ENCODE data around the gene RABEPK.
A peak's percentile ranks its signal among the peaks of the same experiment; 100 is the strongest.
"Not testable (repeated sequence)": the region's sequence is repeated elsewhere in the genome, so short reads cannot be mapped to it uniquely, and the experiment has no call there.

Gene RABEPK

GRCh38 chr9:125200216-125201047 lies at the start of gene RABEPK:
TSS of gene RABEPK (plus strand) at chr9:125200542. CDS start at chr9:125203014, 2,472 bp downstream.
- peak; percentile 70 to 73 for DNase-seq (ENCODE audit: low read depth in 2 of 2, low spot score in 1 of 2)

DNA sequence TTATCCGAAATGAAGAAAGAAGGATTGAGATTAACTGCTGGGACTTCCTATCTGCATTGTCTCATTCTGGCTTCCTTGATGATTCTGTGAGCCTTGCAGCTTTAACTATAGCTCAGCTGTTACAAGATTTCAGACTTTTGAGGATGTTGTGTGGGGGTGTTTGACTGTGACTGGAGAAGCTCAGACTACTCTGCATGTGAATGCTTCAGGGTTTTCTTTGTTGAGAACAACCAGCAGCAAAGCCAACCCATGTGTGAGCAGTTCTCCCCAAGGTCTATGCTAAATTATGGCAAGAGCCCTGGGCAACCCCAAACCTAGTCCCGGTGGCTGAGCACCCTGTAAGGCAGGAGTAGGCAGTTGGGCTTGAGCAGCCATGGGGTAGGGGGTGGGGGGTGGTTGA lies 48.6 kb upstream of the RABEPK start:
- no peak for DNase-seq (ENCODE audit: low read depth in 2 of 2, low spot score in 1 of 2)

DNA sequence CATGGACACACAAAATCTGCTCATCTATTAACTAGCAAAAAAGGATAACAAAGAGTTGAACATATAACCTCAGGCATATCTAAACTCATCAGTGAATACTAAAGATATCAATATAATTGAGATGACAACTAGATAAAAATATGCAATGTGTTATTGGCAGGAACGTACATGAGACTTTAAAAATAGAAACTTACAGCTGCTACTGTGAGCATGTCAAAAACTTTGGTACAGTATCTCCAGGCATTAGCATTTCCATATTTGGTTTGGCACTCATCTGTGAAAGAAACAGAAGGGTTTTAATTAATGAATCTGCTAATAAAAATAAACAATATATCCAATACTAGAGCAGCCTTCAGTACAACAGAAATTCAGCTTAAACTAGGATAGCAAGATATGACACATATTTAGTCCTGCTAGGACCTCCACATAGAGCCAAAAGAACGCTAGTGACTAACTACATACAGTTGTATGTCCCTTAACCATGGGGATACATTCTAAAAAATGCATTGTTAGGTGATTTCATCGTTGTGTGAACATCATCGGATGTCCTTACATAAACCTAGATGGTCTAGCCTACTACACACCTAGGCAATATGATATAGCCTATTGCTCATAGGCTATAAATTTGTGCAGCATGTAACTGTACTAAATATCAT lies 46.5 kb upstream of the RABEPK start:
- no peak for DNase-seq (ENCODE audit: low read depth in 2 of 2, low spot score in 1 of 2)

- no peak for DNase-seq (ENCODE audit: low read depth in 2 of 2, low spot score in 1 of 2)
Observed at GRCh38 chr9:125156551-125156950, 43.8 kb upstream of the RABEPK start.

- no peak for DNase-seq (ENCODE audit: low read depth in 2 of 2, low spot score in 1 of 2)
Observed at GRCh38 chr9:125160750-125161149, 39.6 kb upstream of the RABEPK start.

GRCh38 chr9:125161284-125161918 lies 38.9 kb upstream of the RABEPK start:
- DNase-seq (ENCODE audit: low read depth in 2 of 2, low spot score in 1 of 2): no peak

GRCh38 chr9:125162891-125163290 lies 37.5 kb upstream of the RABEPK start:
- not testable (repeated sequence) for DNase-seq (ENCODE audit: low read depth in 2 of 2, low spot score in 1 of 2)

DNA sequence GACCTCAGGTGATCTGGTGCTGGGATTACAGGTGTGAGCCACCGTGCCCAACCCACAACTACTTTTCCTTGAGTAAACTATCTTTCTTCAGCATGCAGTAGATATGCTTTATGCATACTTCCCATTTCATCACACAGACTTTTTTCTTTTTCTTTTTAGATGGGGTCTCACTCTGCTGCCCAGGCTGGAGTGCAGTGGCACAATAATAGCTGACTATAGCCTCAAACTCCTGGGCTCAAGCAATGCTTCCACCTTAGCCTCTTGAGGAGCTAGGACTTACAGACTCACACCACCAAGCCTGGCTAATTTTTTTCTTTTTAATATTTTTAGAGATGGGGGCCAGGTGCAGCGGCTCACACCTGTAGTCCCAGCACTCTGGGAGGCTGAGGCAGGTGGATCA lies 33.6 kb upstream of the RABEPK start:
- DNase-seq (ENCODE audit: low read depth in 2 of 2, low spot score in 1 of 2): no peak

GRCh38 chr9:125169895-125170294 lies 30.4 kb upstream of the RABEPK start:
- DNase-seq (ENCODE audit: low read depth in 2 of 2, low spot score in 1 of 2): no peak

GRCh38 chr9:125172031-125172755 lies 28.1 kb upstream of the RABEPK start:
- DNase-seq (ENCODE audit: low read depth in 2 of 2, low spot score in 1 of 2): no peak

DNA sequence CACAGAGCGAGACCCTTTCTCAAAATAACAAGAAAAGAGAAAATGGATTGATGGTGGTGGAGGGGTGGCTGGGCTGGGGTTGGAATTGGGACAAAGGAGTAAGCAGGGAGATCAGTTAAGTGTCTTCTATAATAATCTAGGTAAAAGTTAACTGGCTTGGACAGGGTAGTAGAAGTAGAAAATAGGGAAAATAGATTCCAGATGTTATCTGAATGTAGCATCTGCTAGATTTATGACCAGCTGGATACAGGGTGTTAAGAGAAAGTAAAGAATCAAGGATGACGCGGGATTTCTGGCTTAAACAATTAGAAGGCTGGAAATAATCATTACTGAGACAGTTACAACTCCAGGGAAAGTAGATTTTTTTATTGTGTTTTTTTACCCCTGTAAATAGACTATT lies 23.7 kb upstream of the RABEPK start:
- DNase-seq (ENCODE audit: low read depth in 2 of 2, low spot score in 1 of 2): no peak

GRCh38 chr9:125177888-125178287 lies 22.5 kb upstream of the RABEPK start:
- no peak for DNase-seq (ENCODE audit: low read depth in 2 of 2, low spot score in 1 of 2)

GRCh38 chr9:125179776-125180175 lies 20.6 kb upstream of the RABEPK start:
- not testable (repeated sequence) for DNase-seq (ENCODE audit: low read depth in 2 of 2, low spot score in 1 of 2)

- DNase-seq (ENCODE audit: low read depth in 2 of 2, low spot score in 1 of 2): no peak
Observed at GRCh38 chr9:125180876-125181275, 19.5 kb upstream of the RABEPK start.

GRCh38 chr9:125181756-125182155 lies 18.6 kb upstream of the RABEPK start:
- DNase-seq (ENCODE audit: low read depth in 2 of 2, low spot score in 1 of 2): not testable (repeated sequence)

GRCh38 chr9:125183054-125183453 lies 17.3 kb upstream of the RABEPK start:
- DNase-seq (ENCODE audit: low read depth in 2 of 2, low spot score in 1 of 2): no peak

DNA sequence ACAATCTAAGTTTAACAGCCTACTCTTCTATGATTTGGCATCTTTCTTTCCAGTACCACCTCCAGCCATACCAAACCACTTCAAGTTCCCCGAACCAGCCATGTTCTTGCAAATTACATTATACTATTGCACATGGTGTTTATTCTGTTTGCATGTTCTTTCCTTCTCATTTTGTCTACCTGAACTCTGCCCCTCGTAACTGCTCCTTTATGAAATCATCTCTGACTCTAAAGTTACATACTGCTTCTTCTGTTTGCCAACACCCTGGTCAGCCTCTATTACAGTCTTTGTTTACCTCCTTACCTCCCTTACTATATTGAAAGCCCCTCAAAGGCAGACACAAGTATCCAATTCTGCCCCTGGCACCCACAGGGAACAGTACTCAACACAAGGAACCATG lies 16.8 kb upstream of the RABEPK start:
- DNase-seq (ENCODE audit: low read depth in 2 of 2, low spot score in 1 of 2): no peak

DNA sequence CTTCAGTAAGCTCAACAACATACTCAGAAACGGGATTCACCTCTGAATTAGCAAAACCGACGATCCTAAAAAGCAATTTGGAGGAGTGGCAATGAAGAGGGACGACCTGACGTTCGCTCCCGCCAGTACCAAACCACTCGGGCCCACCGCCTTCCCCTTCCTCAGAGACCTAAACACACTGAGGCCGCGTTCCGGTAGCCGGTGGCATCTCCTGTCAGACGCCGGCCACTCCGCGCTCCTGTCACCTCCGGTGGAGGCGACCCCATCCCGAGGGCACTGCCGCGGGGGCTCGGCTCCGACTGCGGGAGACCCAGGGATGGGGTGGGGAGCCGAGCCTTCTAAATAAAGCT lies 11.4 kb upstream of the RABEPK start:
- DNase-seq (ENCODE audit: low read depth in 2 of 2, low spot score in 1 of 2): no peak

- peak; percentile 92 to 93 for DNase-seq (ENCODE audit: low read depth in 2 of 2, low spot score in 1 of 2)
Observed at GRCh38 chr9:125189361-125190289, 10.7 kb upstream of the RABEPK start, which contains the start of gene PPP6C. TSS of gene PPP6C (minus strand) at chr9:125189803. CDS start at chr9:125189718, 85 bp downstream.

DNA sequence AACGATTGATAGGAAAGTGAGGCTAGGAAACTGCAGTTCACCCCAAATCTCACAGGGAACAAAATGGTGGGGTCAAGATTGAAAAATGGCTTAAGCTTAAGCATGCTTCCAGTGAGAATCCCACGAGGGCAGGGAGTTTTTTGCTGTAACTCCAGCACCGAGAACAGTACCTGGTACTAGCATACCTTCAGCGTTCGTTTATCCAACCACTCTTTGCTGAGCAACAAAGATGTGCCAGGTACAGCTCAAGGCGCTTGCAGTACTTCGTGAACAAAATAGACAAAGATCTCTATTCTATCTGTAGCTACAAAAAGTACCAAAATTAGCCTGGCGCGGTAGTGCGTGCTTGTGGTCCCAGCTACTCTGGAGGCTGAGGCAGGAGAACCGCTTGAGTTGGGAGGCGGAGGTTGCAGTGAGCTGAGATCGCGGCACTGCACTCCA lies 10.0 kb upstream of the RABEPK start:
- DNase-seq (ENCODE audit: low read depth in 2 of 2, low spot score in 1 of 2): no peak
